Stomach smooth muscle (tissue), 2 donors: Measurements from ENCODE around the gene MRPS18B.

Experiments
- H3K27ac ChIP-seq: one replicate; pipeline ENCODE4 v1.7.0; 2013; ENCODE audit warnings: mild to moderate bottlenecking, low read length, inconsistent platforms
- H3K27me3 ChIP-seq, 2 donors: one replicate each; pipeline ENCODE4 v1.7.0; 2013; ENCODE audit warnings: low read length in 2 of 2; ENCODE audit not compliant: insufficient read depth in 2 of 2, control insufficient read depth in 1 of 2
- H3K36me3 ChIP-seq, 2 donors: one replicate each; pipeline ENCODE4 v1.7.0; 2013; ENCODE audit warnings: low read length in 2 of 2; ENCODE audit not compliant: control insufficient read depth in 2 of 2, insufficient read depth in 2 of 2
- H3K4me1 ChIP-seq: one replicate; pipeline ENCODE4 v1.7.0; 2013; ENCODE audit warnings: low read length; ENCODE audit not compliant: control insufficient read depth, insufficient read depth
- H3K4me3 ChIP-seq, 2 donors: one replicate each; pipeline ENCODE4 v1.7.0; 2013; ENCODE audit warnings: low read length in 2 of 2
- H3K9ac ChIP-seq, 2 donors: one replicate each; pipeline ENCODE4 v1.7.0; 2013; ENCODE audit warnings: low read length in 2 of 2, mild to moderate bottlenecking in 1 of 2
- H3K9me3 ChIP-seq, 2 donors: one replicate each; pipeline ENCODE4 v1.7.0; 2013; ENCODE audit warnings: low read length in 2 of 2; ENCODE audit not compliant: control insufficient read depth in 2 of 2
- donor health status: healthy.
- donor health status: Pancreatic carcinoma.

MRPS18B gene

GRCh38 chr6:30614843-30615218 is 2.8 kb upstream of the MRPS18B start:
- peaks cover 16 to 18% of the 10 kb centered on the region in 2 donors for H3K36me3 ChIP-seq
- peak overlapping the region; percentile 76 to 94 for H3K4me3 ChIP-seq
- H3K4me1 ChIP-seq = peaks cover 31% of the 10 kb centered on the region
- peak overlapping the region; percentile 99 for H3K27ac ChIP-seq
- H3K27me3 ChIP-seq = no peaks in the 10 kb centered on the region
- H3K9ac ChIP-seq = peak overlapping the region; percentile 96 to 100
- no peaks in the 10 kb centered on the region for H3K9me3 ChIP-seq

DNA sequence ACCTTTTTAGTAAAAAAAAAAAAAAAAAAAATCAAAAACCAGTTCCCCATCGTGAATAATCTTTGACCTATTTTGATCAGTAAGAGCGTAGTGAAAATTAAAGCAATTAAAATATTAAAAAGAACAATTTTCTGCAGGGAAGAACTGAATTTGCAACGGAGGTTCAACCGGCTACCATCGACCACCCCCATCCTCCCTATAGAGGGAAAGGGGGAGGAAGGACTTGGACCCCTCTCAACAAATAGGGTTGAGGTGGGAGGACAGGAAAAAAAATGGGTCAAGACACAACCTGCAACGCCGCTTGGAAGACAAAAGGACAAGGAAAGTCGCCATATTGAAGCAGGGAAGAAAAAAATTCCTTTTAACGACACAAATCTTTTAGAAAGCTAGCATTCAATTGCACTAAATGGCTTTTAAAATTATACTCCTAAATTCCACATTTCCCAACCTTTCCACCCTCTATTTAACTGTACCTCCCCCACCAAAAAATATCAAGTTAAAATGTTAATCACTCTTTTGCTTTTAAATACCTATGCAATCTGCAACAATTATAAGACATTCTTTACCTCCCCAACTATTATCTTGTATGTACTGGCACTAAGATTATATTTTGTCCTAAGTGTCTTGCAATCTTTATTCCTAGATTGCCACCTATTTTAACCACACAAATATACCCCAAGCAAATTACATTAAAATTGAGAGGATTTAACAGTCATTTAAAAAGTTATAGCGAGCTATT is 2.3 kb upstream of the MRPS18B start:
- Histone ChIP-seq H3K4me3 (peak overlapping the region; percentile 76 to 94), H3K9ac (peak overlapping the region; percentile 96 to 100), H3K9me3 (no peaks in the 10 kb centered on the region), H3K36me3 (peaks cover 16 to 18% of the 10 kb centered on the region in 2 donors), H3K4me1 (peaks cover 31% of the 10 kb centered on the region), H3K27me3 (no peaks in the 10 kb centered on the region), H3K27ac (peak overlapping the region; percentile 99)

GRCh38 chr6:30615958-30616810 is 1.5 kb upstream of the MRPS18B start:
- Histone ChIP-seq H3K9ac (peak overlapping the region; percentile 96 to 100), H3K27me3 (no peaks in the 10 kb centered on the region), H3K9me3 (no peaks in the 10 kb centered on the region), H3K4me1 (peaks cover 31% of the 10 kb centered on the region), H3K36me3 (peaks cover 19 to 23% of the 10 kb centered on the region in 2 donors), H3K4me3 (peak overlapping the region; percentile 76 to 94), H3K27ac (peak overlapping the region; percentile 99)

DNA sequence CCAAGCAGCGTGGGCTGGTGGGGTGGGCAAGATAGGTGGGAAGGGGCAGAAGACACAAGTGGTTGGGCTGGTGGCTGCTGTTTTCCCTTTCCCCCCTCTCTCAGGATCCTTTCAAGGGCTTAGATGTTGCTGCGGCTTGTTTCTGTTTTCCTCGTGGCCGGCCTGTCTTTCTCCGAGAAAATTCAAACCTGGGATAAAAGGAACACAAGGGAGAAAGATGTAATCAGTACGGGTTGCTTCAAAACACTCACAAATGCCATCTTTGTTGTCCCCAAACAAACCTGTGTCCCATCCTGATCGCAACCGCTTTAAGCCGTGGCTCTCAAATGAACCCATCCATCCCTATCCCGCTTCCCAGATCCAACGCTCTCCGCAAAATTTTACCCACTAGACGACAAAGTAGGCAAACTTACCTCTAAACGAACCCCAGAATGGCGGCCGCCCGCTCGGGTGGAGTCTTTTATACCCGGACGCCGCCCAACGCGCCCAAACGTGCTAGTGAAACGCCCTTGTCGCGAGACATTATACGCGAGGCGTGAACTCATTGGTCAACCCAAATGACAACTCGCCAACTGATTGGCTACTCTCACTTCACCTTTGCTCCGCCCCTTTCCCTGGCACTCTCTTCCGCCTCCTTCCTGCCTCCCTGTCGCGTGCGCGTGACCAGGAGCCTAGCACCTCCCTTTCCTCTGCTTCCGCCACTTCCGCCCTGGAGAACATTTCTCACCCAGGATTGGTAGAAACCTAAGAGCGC is 652 bp upstream of the MRPS18B start, which contains the start of gene PPP1R10:
PPP1R10 (minus strand) TSS at position 433 of the 754 bp plus-strand sequence. CDS start 7,299 bp downstream, outside the sequence.
- H3K9me3 ChIP-seq = no peaks in the 10 kb centered on the region
- peak within 1 kb of the TSS; percentile 99 for H3K27ac ChIP-seq
- H3K36me3 ChIP-seq = peaks cover 19 to 23% of the 10 kb centered on the region in 2 donors
- peak within 1 kb of the TSS; percentile 78 to 94 for H3K4me3 ChIP-seq
- H3K27me3 ChIP-seq = no peaks in the 10 kb centered on the region
- H3K4me1 ChIP-seq = peaks cover 26% of the 10 kb centered on the region
- peak within 1 kb of the TSS; percentile 96 to 100 for H3K9ac ChIP-seq

GRCh38 chr6:30618270-30618797 is 694 bp downstream of the MRPS18B start:
- no peaks in the 10 kb centered on the region for H3K9me3 ChIP-seq
- peak overlapping the region; percentile 82 to 100 for H3K9ac ChIP-seq
- peak overlapping the region; percentile 78 to 94 for H3K4me3 ChIP-seq
- H3K4me1 ChIP-seq = peaks cover 19% of the 10 kb centered on the region
- no peaks in the 10 kb centered on the region for H3K27me3 ChIP-seq
- H3K27ac ChIP-seq = peak overlapping the region; percentile 99
- H3K36me3 ChIP-seq = peaks cover 27 to 28% of the 10 kb centered on the region in 2 donors

DNA sequence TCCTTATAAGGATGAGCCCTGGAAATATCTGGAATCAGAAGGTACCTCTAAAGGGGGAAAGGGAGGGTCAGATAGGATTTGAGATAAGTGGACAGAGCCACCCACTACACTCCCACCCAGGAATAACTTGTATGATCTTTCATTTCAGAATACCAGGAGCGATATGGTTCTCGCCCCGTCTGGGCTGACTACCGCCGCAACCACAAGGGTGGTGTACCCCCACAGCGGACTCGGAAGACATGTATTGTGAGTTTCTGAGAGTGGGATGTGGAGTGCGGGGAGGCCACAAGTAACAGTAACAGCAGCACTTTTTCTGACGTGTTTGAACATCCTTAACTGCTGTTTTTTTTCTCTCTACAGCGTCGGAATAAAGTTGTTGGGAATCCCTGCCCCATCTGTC is 1.9 kb downstream of the MRPS18B start:
- peaks cover 7% of the 10 kb centered on the region for H3K4me1 ChIP-seq
- no peaks in the 10 kb centered on the region for H3K9me3 ChIP-seq
- H3K4me3 ChIP-seq = no peak overlapping the region
- H3K9ac ChIP-seq = no peak overlapping the region
- H3K36me3 ChIP-seq = peaks cover 32% of the 10 kb centered on the region in 2 donors
- H3K27me3 ChIP-seq = no peaks in the 10 kb centered on the region
- no peak overlapping the region for H3K27ac ChIP-seq

DNA sequence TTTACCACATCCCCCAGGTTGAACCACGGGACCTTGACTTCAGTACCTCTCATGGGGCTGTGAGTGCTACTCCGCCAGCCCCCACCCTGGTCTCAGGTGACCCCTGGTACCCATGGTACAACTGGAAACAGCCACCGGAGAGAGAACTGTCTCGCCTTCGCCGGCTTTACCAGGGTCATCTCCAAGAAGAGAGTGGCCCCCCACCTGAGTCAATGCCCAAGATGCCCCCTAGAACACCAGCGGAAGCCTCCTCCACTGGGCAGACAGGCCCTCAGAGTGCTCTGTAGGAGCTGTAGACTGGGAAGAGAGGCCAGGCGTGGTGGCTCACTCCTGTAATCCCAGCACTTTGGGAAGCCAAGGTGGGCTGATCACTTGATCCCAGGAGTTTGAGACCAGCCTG is 7.9 kb downstream of the MRPS18B start:
- no peaks in the 10 kb centered on the region for H3K9me3 ChIP-seq
- peak overlapping the region; percentile 97 for H3K27ac ChIP-seq
- H3K36me3 ChIP-seq = peaks cover 32 to 39% of the 10 kb centered on the region in 2 donors
- H3K4me1 ChIP-seq = peaks cover 16% of the 10 kb centered on the region
- H3K9ac ChIP-seq = no peak overlapping the region
- no peak overlapping the region for H3K4me3 ChIP-seq
- no peaks in the 10 kb centered on the region for H3K27me3 ChIP-seq

DNA sequence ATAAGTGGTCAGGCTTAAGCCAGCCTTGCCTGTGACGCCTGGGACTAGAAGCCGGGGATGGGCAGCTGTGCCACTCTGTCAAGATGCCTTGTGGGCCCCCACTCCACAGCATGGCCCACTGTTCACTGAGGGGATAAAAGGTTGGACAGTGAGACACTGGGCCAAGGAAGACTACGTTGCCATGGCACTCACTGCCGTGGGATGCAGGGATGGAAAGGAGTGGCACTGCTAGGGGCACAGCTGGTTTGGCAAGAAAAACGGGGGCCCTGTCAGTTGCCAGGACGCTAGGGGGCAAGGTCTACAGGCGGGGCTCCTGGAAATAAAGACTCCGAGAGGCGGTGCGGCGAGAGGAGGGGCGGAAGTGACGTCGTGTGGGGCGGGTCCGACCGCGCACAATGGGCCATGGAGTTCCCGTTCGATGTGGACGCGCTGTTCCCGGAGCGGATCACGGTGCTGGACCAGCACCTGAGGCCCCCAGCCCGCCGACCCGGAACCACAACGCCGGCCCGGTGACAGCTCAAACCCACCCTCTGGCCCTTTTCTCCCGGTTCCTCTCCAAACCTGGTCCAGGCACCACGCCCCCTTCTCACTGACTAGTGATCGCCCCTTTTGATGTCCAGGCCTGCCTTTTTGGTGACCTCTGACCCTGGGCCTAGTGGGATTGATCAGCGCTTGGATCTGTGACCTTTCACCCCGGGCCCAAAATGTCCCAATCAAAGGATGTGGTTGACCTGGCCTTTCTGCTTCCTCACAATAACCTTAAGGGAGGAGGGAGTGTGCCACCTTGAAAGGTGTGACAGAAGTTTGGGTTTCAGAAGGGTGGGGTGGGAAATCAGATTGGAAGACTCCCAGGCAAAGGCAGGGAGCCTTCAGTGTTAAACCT is 9.1 kb downstream of the MRPS18B start, which contains the start of gene ATAT1:
ATAT1 (plus strand) TSS at position 391 of the 883 bp plus-strand sequence.
- H3K27me3 ChIP-seq = no peaks in the 10 kb centered on the region
- peaks cover 16% of the 10 kb centered on the region for H3K4me1 ChIP-seq
- peak within 1 kb of the TSS; percentile 93 to 97 for H3K9ac ChIP-seq
- no peaks in the 10 kb centered on the region for H3K9me3 ChIP-seq
- H3K27ac ChIP-seq = peak within 1 kb of the TSS; percentile 97
- H3K36me3 ChIP-seq = peaks cover 30 to 35% of the 10 kb centered on the region in 2 donors
- peak within 1 kb of the TSS; percentile 74 to 88 for H3K4me3 ChIP-seq

DNA sequence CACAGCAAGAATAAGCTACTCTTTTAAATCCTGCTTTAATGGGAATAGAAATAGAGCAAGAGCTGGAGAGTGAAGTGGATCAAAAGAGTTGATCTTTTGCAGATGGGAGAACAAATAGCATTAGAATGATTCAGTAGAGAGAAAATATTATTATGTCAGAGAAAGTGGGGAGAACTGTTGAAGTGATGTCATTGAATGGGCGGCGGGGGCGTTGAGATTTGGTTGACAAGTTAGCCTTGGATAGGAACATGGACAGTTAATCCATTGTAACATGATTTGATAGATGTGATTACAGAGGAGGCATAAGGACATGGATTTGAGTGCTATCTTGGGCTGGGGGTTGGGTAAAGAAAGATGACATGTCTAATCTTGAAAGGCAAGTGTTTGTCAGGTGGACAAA is 18.2 kb downstream of the MRPS18B start:
- H3K36me3 ChIP-seq = peaks cover 14 to 15% of the 10 kb centered on the region in 2 donors
- H3K9me3 ChIP-seq = no peaks in the 10 kb centered on the region
- H3K27me3 ChIP-seq = no peaks in the 10 kb centered on the region
- no peak overlapping the region for H3K9ac ChIP-seq
- H3K4me1 ChIP-seq = no peaks in the 10 kb centered on the region
- no peak overlapping the region for H3K27ac ChIP-seq
- H3K4me3 ChIP-seq = no peak overlapping the region
